HepG2 (cell line): ENCODE results near the gene YIPF3. TPM values are rescaled to one million over a fixed set of nuclear protein-coding genes. Genes with fewer than 3 reads are reported as not detected.

ENCODE experiments used
- FIP1L1 ChIP-seq: fragments of 200-400 bp; formaldehyde crosslinking; IDR thresholded peaks from 2 replicates; pipeline ENCODE4 v1.6.1; 2018; ENCODE audit warnings: low read depth, mild to moderate bottlenecking, low read length, moderate library complexity, borderline replicate concordance; ENCODE audit not compliant: insufficient read depth
- KDM4B ChIP-seq: sonication (generic); formaldehyde crosslinking; IDR thresholded peaks from 2 replicates; pipeline ENCODE4 v1.4.0; 2020; ENCODE audit warnings: missing genetic modification reagents
- NCOR1 ChIP-seq: fragments of 200-600 bp; sonication (generic); IDR thresholded peaks from 2 replicates; pipeline ENCODE4 v1.7.0; 2017; ENCODE audit warnings: antibody characterized with exemption, low read length, borderline replicate concordance
- PAF1 ChIP-seq: IDR thresholded peaks from 2 replicates; pipeline ENCODE4 v1.6.1; 2016; ENCODE audit warnings: missing genetic modification reagents, missing compliant biosample characterization
- PHF5A ChIP-seq: IDR thresholded peaks from one replicate; pipeline ENCODE4 v1.6.1; 2018; ENCODE audit warnings: low read depth, missing genetic modification reagents; ENCODE audit not compliant: unreplicated experiment
- RBM39 ChIP-seq: fragments of 200-400 bp; formaldehyde crosslinking; IDR thresholded peaks from one replicate; pipeline ENCODE4 v1.6.1; 2018; ENCODE audit warnings: antibody characterized with exemption, mild to moderate bottlenecking, low read depth, low read length; ENCODE audit not compliant: poor library complexity, severe bottlenecking
- RORA ChIP-seq: sonication (generic); formaldehyde crosslinking; IDR thresholded peaks from 2 replicates; pipeline ENCODE4 v1.5.0; 2020; ENCODE audit warnings: mild to moderate bottlenecking, missing genetic modification reagents, moderate library complexity
- SSRP1 ChIP-seq: IDR thresholded peaks from 2 replicates; pipeline ENCODE4 v1.6.1; 2016; ENCODE audit warnings: control low read depth
- XRCC5 ChIP-seq: fragments of 200-400 bp; formaldehyde crosslinking; optimal IDR thresholded peaks from 2 replicates; pipeline ENCODE3; 2017; ENCODE audit warnings: mild to moderate bottlenecking, low read length
- YEATS2 ChIP-seq: sonication (generic); formaldehyde crosslinking; IDR thresholded peaks from 2 replicates; pipeline ENCODE4 v1.4.0; 2020; ENCODE audit warnings: missing genetic modification reagents, borderline replicate concordance
- ZC3H13 ChIP-seq: sonication (generic); formaldehyde crosslinking; IDR thresholded peaks from 2 replicates; pipeline ENCODE4 v1.8.1; 2023; ENCODE audit warnings: mild to moderate bottlenecking, missing genetic modification reagents, moderate library complexity
- ZNF629 ChIP-seq: sonication (generic); formaldehyde crosslinking; conservative IDR thresholded peaks from 2 replicates; pipeline ENCODE4 v1.5.0; 2020; ENCODE audit warnings: missing genetic modification reagents
- polyA plus RNA-seq, 8 experiments: library from polyadenylated mRNA; depleted of rRNA in 3 of 8; stranded (reverse) in 7 of 8; unstranded in 1 of 8; fragments of >200 nt; fragmentation: Illumina TruSeq in 4 of 8; extraction: Trizol in 4 of 8; gene quantifications; 2 replicates each; pipeline versions ENCODE4 v1.2.1 to v1.2.3, GENCODE V29; 2011 to 2016; ENCODE audit warnings: low read depth in 4 of 8, missing spikeins in 1 of 8, mixed read lengths in 1 of 8; ENCODE audit not compliant: insufficient read depth in 1 of 8
- total RNA-seq, 5 experiments: library from RNA; depleted of rRNA; stranded (reverse); fragments of >200 nt; fragmentation: Illumina TruSeq; extraction: Trizol; gene quantifications; 2 replicates each; pipeline ENCODE4 v1.2.3, GENCODE V29; 2016; ENCODE audit warnings: low read depth in 1 of 5
- TF ChIP-seq, protein P1 (sequence below): IDR thresholded peaks from 2 replicates; pipeline ENCODE4 v1.6.1; 2012; ENCODE audit warnings: low read length, improper control_type of control experiment
- TF ChIP-seq, protein P2 (sequence below): IDR thresholded peaks from 2 replicates; pipeline ENCODE4 v1.6.1; 2016
- TF ChIP-seq, protein P3 (sequence below): sonication (generic); formaldehyde crosslinking; IDR thresholded peaks from 2 replicates; pipeline ENCODE4 v1.4.0; 2020; ENCODE audit warnings: missing genetic modification reagents
- TF ChIP-seq, protein P4 (sequence below): IDR thresholded peaks from 2 replicates; pipeline ENCODE4 v1.6.1; 2016; ENCODE audit warnings: low read depth

The YIPF3 gene
- total and polyA plus RNA-seq, 2 of the 13 experiments (the other 11 are each of a cell fraction or from before 2014, with no cell fraction given) = 107 to 206 TPM

DNA sequence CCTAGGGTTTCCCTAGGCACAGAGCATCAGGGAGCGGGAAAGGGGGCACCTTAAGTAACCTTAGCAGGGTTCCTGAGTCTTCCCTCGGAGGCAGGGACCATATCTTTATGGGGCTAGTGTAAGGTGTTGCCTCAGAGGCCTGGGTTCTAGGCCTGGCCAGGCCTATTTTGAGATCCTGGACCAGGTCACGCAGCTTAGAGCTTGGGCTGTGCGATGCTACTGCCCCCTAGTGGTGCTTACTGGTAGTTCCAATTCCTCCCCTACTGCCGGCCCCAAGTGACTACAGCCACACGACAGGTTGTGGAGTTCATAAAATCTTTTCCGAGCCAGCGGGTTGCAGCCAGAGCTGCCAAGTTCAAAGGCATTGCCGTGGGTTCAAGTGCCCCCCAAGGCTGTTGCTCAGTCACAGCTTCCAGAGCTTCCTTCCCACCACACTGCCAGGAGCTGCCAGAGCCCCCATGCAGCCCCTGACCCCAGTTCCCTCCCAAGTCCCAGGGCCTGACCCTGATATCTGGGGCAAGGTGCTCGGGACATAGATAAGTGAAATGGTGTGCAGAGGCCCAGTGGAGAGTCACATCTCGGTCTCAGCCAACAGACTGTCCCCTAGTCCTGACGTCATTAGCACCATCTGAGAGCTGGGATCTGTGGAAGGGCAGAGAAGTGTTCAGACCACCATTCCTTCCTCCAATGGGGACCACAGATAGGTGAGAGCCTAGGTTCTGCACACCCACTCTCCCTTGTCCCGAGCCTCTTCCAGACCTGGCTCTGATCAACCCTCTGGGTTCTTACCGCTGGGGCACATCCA is 9.9 kb downstream of the YIPF3 start (continued):
- TF ChIP-seq, protein P1, sequence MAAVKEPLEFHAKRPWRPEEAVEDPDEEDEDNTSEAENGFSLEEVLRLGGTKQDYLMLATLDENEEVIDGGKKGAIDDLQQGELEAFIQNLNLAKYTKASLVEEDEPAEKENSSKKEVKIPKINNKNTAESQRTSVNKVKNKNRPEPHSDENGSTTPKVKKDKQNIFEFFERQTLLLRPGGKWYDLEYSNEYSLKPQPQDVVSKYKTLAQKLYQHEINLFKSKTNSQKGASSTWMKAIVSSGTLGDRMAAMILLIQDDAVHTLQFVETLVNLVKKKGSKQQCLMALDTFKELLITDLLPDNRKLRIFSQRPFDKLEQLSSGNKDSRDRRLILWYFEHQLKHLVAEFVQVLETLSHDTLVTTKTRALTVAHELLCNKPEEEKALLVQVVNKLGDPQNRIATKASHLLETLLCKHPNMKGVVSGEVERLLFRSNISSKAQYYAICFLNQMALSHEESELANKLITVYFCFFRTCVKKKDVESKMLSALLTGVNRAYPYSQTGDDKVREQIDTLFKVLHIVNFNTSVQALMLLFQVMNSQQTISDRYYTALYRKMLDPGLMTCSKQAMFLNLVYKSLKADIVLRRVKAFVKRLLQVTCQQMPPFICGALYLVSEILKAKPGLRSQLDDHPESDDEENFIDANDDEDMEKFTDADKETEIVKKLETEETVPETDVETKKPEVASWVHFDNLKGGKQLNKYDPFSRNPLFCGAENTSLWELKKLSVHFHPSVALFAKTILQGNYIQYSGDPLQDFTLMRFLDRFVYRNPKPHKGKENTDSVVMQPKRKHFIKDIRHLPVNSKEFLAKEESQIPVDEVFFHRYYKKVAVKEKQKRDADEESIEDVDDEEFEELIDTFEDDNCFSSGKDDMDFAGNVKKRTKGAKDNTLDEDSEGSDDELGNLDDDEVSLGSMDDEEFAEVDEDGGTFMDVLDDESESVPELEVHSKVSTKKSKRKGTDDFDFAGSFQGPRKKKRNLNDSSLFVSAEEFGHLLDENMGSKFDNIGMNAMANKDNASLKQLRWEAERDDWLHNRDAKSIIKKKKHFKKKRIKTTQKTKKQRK = no peak
- 0 out of 2 replicates have a peak, but pooled peaks have one; percentile 56 for TF ChIP-seq FIP1L1
- TF ChIP-seq, protein P2, sequence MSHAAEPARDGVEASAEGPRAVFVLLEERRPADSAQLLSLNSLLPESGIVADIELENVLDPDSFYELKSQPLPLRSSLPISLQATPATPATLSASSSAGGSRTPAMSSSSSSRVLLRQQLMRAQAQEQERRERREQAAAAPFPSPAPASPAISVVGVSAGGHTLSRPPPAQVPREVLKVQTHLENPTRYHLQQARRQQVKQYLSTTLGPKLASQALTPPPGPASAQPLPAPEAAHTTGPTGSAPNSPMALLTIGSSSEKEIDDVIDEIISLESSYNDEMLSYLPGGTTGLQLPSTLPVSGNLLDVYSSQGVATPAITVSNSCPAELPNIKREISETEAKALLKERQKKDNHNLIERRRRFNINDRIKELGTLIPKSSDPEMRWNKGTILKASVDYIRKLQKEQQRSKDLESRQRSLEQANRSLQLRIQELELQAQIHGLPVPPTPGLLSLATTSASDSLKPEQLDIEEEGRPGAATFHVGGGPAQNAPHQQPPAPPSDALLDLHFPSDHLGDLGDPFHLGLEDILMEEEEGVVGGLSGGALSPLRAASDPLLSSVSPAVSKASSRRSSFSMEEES = peak; percentile 27; the same call in 1 of the 2 replicates
- no peak for TF ChIP-seq KDM4B (CRISPR knock-in tag)
- TF ChIP-seq, protein P3, sequence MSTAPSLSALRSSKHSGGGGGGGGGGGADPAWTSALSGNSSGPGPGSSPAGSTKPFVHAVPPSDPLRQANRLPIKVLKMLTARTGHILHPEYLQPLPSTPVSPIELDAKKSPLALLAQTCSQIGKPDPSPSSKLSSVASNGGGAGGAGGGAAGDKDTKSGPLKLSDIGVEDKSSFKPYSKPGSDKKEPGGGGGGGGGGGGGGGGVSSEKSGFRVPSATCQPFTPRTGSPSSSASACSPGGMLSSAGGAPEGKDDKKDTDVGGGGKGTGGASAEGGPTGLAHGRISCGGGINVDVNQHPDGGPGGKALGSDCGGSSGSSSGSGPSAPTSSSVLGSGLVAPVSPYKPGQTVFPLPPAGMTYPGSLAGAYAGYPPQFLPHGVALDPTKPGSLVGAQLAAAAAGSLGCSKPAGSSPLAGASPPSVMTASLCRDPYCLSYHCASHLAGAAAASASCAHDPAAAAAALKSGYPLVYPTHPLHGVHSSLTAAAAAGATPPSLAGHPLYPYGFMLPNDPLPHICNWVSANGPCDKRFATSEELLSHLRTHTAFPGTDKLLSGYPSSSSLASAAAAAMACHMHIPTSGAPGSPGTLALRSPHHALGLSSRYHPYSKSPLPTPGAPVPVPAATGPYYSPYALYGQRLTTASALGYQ = no peak
- peak; percentile 85 for TF ChIP-seq XRCC5
- peak; percentile 76 for TF ChIP-seq PHF5A (CRISPR knock-in tag)
- TF ChIP-seq NCOR1 = no peak
- peak; percentile 44; the same call in 1 of the 2 replicates for TF ChIP-seq YEATS2 (CRISPR knock-in tag)
- TF ChIP-seq PAF1 = peak; percentile 45; the same call in 1 of the 2 replicates
- TF ChIP-seq, protein P4, sequence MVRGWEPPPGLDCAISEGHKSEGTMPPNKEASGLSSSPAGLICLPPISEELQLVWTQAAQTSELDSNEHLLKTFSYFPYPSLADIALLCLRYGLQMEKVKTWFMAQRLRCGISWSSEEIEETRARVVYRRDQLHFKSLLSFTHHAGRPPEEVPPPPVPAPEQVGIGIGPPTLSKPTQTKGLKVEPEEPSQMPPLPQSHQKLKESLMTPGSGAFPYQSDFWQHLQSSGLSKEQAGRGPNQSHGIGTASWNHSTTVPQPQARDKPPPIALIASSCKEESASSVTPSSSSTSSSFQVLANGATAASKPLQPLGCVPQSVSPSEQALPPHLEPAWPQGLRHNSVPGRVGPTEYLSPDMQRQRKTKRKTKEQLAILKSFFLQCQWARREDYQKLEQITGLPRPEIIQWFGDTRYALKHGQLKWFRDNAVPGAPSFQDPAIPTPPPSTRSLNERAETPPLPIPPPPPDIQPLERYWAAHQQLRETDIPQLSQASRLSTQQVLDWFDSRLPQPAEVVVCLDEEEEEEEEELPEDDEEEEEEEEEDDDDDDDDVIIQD = 0 out of 2 replicates have a peak, but pooled peaks have one; percentile 50
- no peak for TF ChIP-seq ZNF629 (CRISPR knock-in tag)
- TF ChIP-seq ZC3H13 (CRISPR knock-in tag) = 0 out of 2 replicates have a peak, but pooled peaks have one; percentile 53
- TF ChIP-seq SSRP1 (CRISPR knock-in tag) = no peak
- peak; percentile 62 for TF ChIP-seq RBM39
- TF ChIP-seq RORA (CRISPR knock-in tag) = no peak
